Astrocyte (in vitro differentiated cells and primary cell): Measurements from ENCODE around the gene CTIF.

Experiments used
- CTCF ChIP-seq: IDR thresholded peaks from 2 replicates; pipeline ENCODE4 v1.5.1; 2011; ENCODE audit warnings: low read depth, mild to moderate bottlenecking, inconsistent platforms, low read length, moderate library complexity; ENCODE audit not compliant: insufficient read depth
- EZH2 ChIP-seq: IDR thresholded peaks from 2 replicates; pipeline ENCODE4 v1.6.1; 2012; ENCODE audit warnings: mild to moderate bottlenecking, low read length, inconsistent platforms; ENCODE audit not compliant: insufficient read depth

- TF ChIP-seq CTCF (no peak), EZH2 (no peak)
These were observed 163.7 kb downstream of the CTIF start for GRCh38 chr18:48702346-48703027.
